IPS DF 4.7 (cell line): ENCODE data around the gene GSTM2.
"Not testable (repeated sequence)": the region's sequence is repeated elsewhere in the genome, so short reads cannot be mapped to it uniquely, and the experiment has no call there.

Experiments
- DNase-seq: peaks from one replicate; pipeline ENCODE4 v3.0.0-alpha.2; 2013; ENCODE audit warnings: low spot score; ENCODE audit errors: extremely low read depth

Gene GSTM2

GRCh38 chr1:109644670-109645069 lies 23.2 kb upstream of the GSTM2 start:
- no peak for DNase-seq

- DNase-seq: no peak
These were observed 18.4 kb upstream of the GSTM2 start for GRCh38 chr1:109649491-109649914.

- no peak for DNase-seq
These were observed 17.2 kb upstream of the GSTM2 start for GRCh38 chr1:109650609-109651008.

GRCh38 chr1:109652402-109652801 lies 15.5 kb upstream of the GSTM2 start:
- no peak for DNase-seq

- no peak for DNase-seq
These were observed 14.6 kb upstream of the GSTM2 start for GRCh38 chr1:109653306-109653705.

- DNase-seq: no peak
These were observed 13.3 kb upstream of the GSTM2 start for GRCh38 chr1:109654519-109654918.

- no peak for DNase-seq
These were observed 12.0 kb upstream of the GSTM2 start, which contains the start of gene GSTM4 for GRCh38 chr1:109655615-109656519. Gene GSTM4, plus strand, starts transcription at chr1:109656099. Its CDS starts 291 bp downstream, at chr1:109656390.

GRCh38 chr1:109657395-109657794 lies 10.5 kb upstream of the GSTM2 start:
- no peak for DNase-seq

- no peak for DNase-seq
These were observed 9.9 kb upstream of the GSTM2 start for GRCh38 chr1:109657970-109658369.

GRCh38 chr1:109658533-109659042 lies 9.3 kb upstream of the GSTM2 start:
- no peak for DNase-seq

- DNase-seq: no peak
These were observed 8.7 kb upstream of the GSTM2 start for GRCh38 chr1:109659145-109659544.

- no peak for DNase-seq
These were observed 7.7 kb upstream of the GSTM2 start for GRCh38 chr1:109659997-109660690.

GRCh38 chr1:109660691-109661026 lies 7.2 kb upstream of the GSTM2 start:
- DNase-seq: not testable (repeated sequence)

GRCh38 chr1:109661391-109661790 lies 6.5 kb upstream of the GSTM2 start:
- DNase-seq: no peak

- no peak for DNase-seq
These were observed 3.2 kb upstream of the GSTM2 start for GRCh38 chr1:109664671-109665070.

GRCh38 chr1:109668123-109668775 lies 392 bp downstream of the GSTM2 start:
- DNase-seq: no peak

- DNase-seq: no peak
These were observed 1.5 kb downstream of the GSTM2 start for GRCh38 chr1:109669246-109669948.

GRCh38 chr1:109669949-109670302 lies 2.1 kb downstream of the GSTM2 start:
- not testable (repeated sequence) for DNase-seq

GRCh38 chr1:109671067-109671466 lies 3.2 kb downstream of the GSTM2 start:
- no peak for DNase-seq

- not testable (repeated sequence) for DNase-seq
These were observed 6.0 kb downstream of the GSTM2 start for GRCh38 chr1:109673861-109674260.

- DNase-seq: not testable (repeated sequence)
These were observed 9.0 kb downstream of the GSTM2 start for GRCh38 chr1:109676683-109677381.
